ENCODE data around the gene NBPF8. TPM values are rescaled to one million over a fixed set of nuclear protein-coding genes. Genes with fewer than 3 reads are reported as not detected.

The NBPF8 gene
- 9.2 and 13.1 TPM in 2 replicates for total RNA-seq

GRCh38 chr1:120414911-120415480 is at the start of gene NBPF8:
NBPF8 (plus strand) TSS chr1:120415035; CDS start chr1:120436523, 21,488 bp downstream.

Other genes starting within 250 kb of the NBPF8 start
- 58.4 and 75.0 TPM in 2 replicates for gene SEC22B, start 238.5 kb upstream of the NBPF8 start, total RNA-seq